Right atrium auricular region (tissue), 2 donors: ENCODE results near the gene RAPGEF3. TPM values are rescaled to one million over a fixed set of nuclear protein-coding genes. Genes with fewer than 3 reads are reported as not detected.
A peak's percentile ranks its signal among the peaks of the same experiment; 100 is the strongest.

ENCODE experiments used
- DNase-seq: peaks from one replicate; pipeline ENCODE4 v3.0.0-alpha.2; 2019; ENCODE audit warnings: low spot score
- H3K27ac ChIP-seq, 2 donors: fragments of 200-600 bp; sonication (generic); 1 replicate in 1 of 2; 2 replicates in 1 of 2; pipeline ENCODE4 v1.5.1; 2016 to 2019
- H3K27me3 ChIP-seq, 2 donors: fragments of 200-600 bp; sonication (generic); one replicate each; pipeline versions ENCODE4 v1.5.1 to v1.6.0; 2017 to 2019
- H3K36me3 ChIP-seq: fragments of 200-600 bp; sonication (generic); one replicate; pipeline ENCODE4 v1.5.1; 2016
- H3K4me1 ChIP-seq, 2 donors: fragments of 200-600 bp; sonication (generic); one replicate each; pipeline versions ENCODE4 v1.5.1 to v1.6.0; 2017 to 2019
- H3K4me3 ChIP-seq, 2 donors: fragments of 200-600 bp; sonication (generic); 1 replicate in 1 of 2; 2 replicates in 1 of 2; pipeline ENCODE4 v1.5.1; 2017 to 2019; ENCODE audit warnings: mild to moderate bottlenecking in 1 of 2, moderate library complexity in 1 of 2
- H3K9me3 ChIP-seq, 2 donors: fragments of 200-600 bp; sonication (generic); one replicate each; pipeline ENCODE4 v1.5.1; 2019
- total RNA-seq, 2 donors: library from RNA; depleted of rRNA; stranded (reverse); fragments of >200 nt; gene quantifications; one replicate each; pipeline ENCODE4 v1.1.0, GENCODE V29; 2016
- TF ChIP-seq, protein P1 (sequence below), 2 donors: fragments of 200-600 bp; sonication (generic); IDR thresholded peaks; one replicate each; pipeline ENCODE4 v1.5.1; 2019; ENCODE audit warnings: antibody characterized with exemption in 2 of 2

The RAPGEF3 gene
- total RNA-seq, 2 donors from 2014 or later, result 19.8 to 26.8 TPM

GRCh38 chr12:47769234-47770085 lies 10.8 kb upstream of the RAPGEF3 start:
- H3K36me3 ChIP-seq, result no peaks in the 10 kb centered on the region
- no peaks in the 10 kb centered on the region for H3K27me3 ChIP-seq
- DNase-seq, result no peak
- peaks cover 0 to 52% of the 10 kb centered on the region in 2 donors for H3K4me1 ChIP-seq
- TF ChIP-seq, protein P1, sequence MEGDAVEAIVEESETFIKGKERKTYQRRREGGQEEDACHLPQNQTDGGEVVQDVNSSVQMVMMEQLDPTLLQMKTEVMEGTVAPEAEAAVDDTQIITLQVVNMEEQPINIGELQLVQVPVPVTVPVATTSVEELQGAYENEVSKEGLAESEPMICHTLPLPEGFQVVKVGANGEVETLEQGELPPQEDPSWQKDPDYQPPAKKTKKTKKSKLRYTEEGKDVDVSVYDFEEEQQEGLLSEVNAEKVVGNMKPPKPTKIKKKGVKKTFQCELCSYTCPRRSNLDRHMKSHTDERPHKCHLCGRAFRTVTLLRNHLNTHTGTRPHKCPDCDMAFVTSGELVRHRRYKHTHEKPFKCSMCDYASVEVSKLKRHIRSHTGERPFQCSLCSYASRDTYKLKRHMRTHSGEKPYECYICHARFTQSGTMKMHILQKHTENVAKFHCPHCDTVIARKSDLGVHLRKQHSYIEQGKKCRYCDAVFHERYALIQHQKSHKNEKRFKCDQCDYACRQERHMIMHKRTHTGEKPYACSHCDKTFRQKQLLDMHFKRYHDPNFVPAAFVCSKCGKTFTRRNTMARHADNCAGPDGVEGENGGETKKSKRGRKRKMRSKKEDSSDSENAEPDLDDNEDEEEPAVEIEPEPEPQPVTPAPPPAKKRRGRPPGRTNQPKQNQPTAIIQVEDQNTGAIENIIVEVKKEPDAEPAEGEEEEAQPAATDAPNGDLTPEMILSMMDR (IDR thresholded peaks at IDR 0.05), result no peak
- no peaks in the 10 kb centered on the region for H3K9me3 ChIP-seq
- H3K27ac ChIP-seq, result no peak overlapping the region
- no peak overlapping the region for H3K4me3 ChIP-seq

- no peaks in the 10 kb centered on the region for H3K27me3 ChIP-seq
- peaks cover 0 to 51% of the 10 kb centered on the region in 2 donors for H3K4me1 ChIP-seq
- H3K4me3 ChIP-seq, result no peak overlapping the region
- no peaks in the 10 kb centered on the region for H3K9me3 ChIP-seq
- DNase-seq, result no peak
- no peak overlapping the region for H3K27ac ChIP-seq
- H3K36me3 ChIP-seq, result no peaks in the 10 kb centered on the region
- TF ChIP-seq, protein P1 (IDR thresholded peaks at IDR 0.05), result no peak
Observed at GRCh38 chr12:47768323-47768811, 9.7 kb upstream of the RAPGEF3 start.

DNA sequence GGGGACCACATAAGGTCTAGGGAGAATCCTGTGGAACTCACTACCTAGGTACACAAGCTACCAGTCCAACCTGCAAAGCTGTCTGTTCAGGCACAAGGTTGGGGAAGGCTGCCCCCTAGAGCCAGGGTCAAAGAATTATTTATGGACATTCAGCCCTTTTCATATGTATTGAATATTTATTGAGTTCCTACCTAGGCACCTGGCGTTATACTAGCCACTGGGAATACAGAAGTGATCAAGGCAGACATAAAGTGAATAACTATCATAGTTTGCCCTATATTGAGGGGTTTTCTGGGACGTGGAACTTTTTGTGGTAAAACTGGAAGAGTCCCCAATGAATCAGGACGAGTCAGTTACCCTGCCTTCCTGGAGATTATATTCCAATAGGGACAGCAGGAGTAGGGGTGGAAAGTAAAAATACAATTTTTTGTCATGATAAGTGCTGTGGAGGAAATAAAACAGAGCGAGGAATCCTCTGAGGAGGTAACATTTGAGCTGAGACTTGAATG lies 8.6 kb upstream of the RAPGEF3 start:
- H3K4me3 ChIP-seq, result no peak overlapping the region
- no peaks in the 10 kb centered on the region for H3K36me3 ChIP-seq
- TF ChIP-seq, protein P1 (IDR thresholded peaks at IDR 0.05), result peak; percentile 53 to 75
- H3K9me3 ChIP-seq, result no peaks in the 10 kb centered on the region
- no peaks in the 10 kb centered on the region for H3K27me3 ChIP-seq
- H3K27ac ChIP-seq, result no peak overlapping the region
- DNase-seq, result no peak
- peaks cover 0 to 47% of the 10 kb centered on the region in 2 donors for H3K4me1 ChIP-seq

DNA sequence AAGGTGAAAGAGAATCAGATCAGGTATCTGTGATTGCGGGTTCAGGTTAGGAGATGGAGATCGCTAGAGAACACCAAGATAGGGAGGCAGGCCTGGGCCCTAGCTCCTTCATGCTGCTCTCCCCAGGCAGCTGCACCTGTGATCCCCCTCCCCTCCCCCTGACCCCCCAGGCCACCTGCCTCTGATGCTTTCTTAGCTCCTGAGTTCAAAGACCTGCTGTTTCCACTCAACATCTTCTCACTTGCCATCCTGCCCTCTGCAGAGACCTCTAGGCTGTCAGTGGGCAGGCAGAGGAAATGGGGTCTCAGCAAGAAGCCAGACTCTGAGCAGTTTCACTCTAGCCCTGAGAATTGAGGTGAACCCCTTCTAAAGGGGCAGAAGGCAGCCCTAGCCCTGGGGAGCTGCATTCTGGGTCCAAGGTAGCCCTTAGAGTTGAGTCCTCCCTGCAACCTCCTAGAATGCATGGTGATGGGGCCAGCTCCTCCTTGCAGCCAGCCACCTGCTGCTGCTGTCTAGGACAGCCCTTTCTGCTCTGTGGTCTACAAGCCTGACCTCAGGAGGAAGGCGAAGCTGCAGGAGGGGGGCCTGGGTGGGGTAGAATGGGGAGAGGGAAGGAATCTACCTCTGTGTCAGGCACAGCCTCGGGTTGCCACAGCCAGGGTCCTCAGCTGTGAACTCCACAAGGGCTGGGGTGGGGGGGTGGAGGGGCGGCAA lies 8.0 kb upstream of the RAPGEF3 start:
- Histone ChIP-seq H3K27ac (no peak overlapping the region), H3K4me1 (peaks cover 0 to 46% of the 10 kb centered on the region in 2 donors), H3K9me3 (no peaks in the 10 kb centered on the region), H3K27me3 (no peaks in the 10 kb centered on the region), H3K4me3 (no peak overlapping the region), H3K36me3 (no peaks in the 10 kb centered on the region)
- TF ChIP-seq, protein P1 (IDR thresholded peaks at IDR 0.05), result no peak
- DNase-seq, result no peak

- DNase-seq, result no peak
- Histone ChIP-seq H3K9me3 (no peaks in the 10 kb centered on the region), H3K4me3 (no peak overlapping the region), H3K36me3 (no peaks in the 10 kb centered on the region), H3K27me3 (no peaks in the 10 kb centered on the region), H3K27ac (no peak overlapping the region), H3K4me1 (peaks cover 0 to 47% of the 10 kb centered on the region in 2 donors)
- TF ChIP-seq, protein P1 (IDR thresholded peaks at IDR 0.05), result no peak
Observed at GRCh38 chr12:47763481-47764346, 5.0 kb upstream of the RAPGEF3 start.
